ENCODE measurements around the gene C1QTNF8.

DNA sequence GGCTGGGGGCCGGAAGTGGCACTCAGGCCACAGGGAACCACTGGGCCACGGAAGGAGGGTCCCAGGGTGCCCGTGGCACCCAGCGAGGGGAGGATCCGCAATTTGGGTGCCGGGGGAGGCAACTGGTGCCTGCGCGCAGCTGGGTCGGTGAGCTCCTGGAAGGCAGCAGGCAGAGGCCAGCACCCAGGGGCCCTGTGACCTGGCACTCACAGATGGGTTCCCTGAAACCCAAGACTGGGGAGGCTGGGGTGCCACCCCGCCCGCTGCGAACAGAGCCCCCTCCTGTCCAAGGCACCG is 22.8 kb downstream of the C1QTNF8 start:
- TF ChIP-seq, protein P1, sequence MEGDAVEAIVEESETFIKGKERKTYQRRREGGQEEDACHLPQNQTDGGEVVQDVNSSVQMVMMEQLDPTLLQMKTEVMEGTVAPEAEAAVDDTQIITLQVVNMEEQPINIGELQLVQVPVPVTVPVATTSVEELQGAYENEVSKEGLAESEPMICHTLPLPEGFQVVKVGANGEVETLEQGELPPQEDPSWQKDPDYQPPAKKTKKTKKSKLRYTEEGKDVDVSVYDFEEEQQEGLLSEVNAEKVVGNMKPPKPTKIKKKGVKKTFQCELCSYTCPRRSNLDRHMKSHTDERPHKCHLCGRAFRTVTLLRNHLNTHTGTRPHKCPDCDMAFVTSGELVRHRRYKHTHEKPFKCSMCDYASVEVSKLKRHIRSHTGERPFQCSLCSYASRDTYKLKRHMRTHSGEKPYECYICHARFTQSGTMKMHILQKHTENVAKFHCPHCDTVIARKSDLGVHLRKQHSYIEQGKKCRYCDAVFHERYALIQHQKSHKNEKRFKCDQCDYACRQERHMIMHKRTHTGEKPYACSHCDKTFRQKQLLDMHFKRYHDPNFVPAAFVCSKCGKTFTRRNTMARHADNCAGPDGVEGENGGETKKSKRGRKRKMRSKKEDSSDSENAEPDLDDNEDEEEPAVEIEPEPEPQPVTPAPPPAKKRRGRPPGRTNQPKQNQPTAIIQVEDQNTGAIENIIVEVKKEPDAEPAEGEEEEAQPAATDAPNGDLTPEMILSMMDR (IDR thresholded peaks at IDR 0.05; ENCODE audit: control extremely low read depth in 1 of 3, insufficient read depth in 1 of 3, low read depth in 1 of 3, low read length in 3 of 3) = no peak
- TF ChIP-seq RAD21 (IDR thresholded peaks at IDR 0.05 in 1 of 2, conservative IDR thresholded peaks at IDR 0.05 in 1 of 2; ENCODE audit: low read depth in 2 of 2, low read length in 2 of 2) = no peak
- no peak for TF ChIP-seq GTF2F1 (IDR thresholded peaks at IDR 0.05; ENCODE audit: borderline replicate concordance, low read depth, low read length)
- no peak for TF ChIP-seq EP300 (IDR thresholded peaks at IDR 0.05; ENCODE audit: borderline replicate concordance in 1 of 2, low read depth in 2 of 2, low read length in 2 of 2)
- TF ChIP-seq GABPA (IDR thresholded peaks at IDR 0.05; ENCODE audit: borderline replicate concordance, insufficient read depth, low read length) = no peak
- no peak for TF ChIP-seq POLR2AphosphoS5 (IDR thresholded peaks at IDR 0.05; ENCODE audit: low read depth, low read length)
- TF ChIP-seq HDAC2 (IDR thresholded peaks at IDR 0.05; ENCODE audit: borderline replicate concordance in 1 of 2, low read depth in 2 of 2, low read length in 2 of 2) = no peak
- no peak for TF ChIP-seq SIN3A (conservative IDR thresholded peaks at IDR 0.05 in 1 of 2, IDR thresholded peaks at IDR 0.05 in 1 of 2; ENCODE audit: low read depth in 1 of 2, low read length in 2 of 2)
- no peak for TF ChIP-seq TAF7 (optimal IDR thresholded peaks at IDR 0.05; ENCODE audit: borderline replicate concordance, low read depth, low read length)
- no peak for TF ChIP-seq EZH2 (IDR thresholded peaks at IDR 0.05; ENCODE audit: low read depth, low read length, severe bottlenecking)
- TF ChIP-seq POLR2A (IDR thresholded peaks at IDR 0.05; ENCODE audit: control extremely low read depth in 1 of 2, low read depth in 2 of 2, low read length in 2 of 2) = no peak

Data from H1 (cell line).